ENCODE measurements around the gene GLB1L. TPM values are rescaled to one million over a fixed set of nuclear protein-coding genes. Genes with fewer than 3 reads are reported as not detected.
"Not testable (repeated sequence)": the region's sequence is repeated elsewhere in the genome, so short reads cannot be mapped to it uniquely, and the experiment has no call there.

The GLB1L gene
- total RNA-seq, 1 experiment from 2014 or later: 6.1 TPM

DNA sequence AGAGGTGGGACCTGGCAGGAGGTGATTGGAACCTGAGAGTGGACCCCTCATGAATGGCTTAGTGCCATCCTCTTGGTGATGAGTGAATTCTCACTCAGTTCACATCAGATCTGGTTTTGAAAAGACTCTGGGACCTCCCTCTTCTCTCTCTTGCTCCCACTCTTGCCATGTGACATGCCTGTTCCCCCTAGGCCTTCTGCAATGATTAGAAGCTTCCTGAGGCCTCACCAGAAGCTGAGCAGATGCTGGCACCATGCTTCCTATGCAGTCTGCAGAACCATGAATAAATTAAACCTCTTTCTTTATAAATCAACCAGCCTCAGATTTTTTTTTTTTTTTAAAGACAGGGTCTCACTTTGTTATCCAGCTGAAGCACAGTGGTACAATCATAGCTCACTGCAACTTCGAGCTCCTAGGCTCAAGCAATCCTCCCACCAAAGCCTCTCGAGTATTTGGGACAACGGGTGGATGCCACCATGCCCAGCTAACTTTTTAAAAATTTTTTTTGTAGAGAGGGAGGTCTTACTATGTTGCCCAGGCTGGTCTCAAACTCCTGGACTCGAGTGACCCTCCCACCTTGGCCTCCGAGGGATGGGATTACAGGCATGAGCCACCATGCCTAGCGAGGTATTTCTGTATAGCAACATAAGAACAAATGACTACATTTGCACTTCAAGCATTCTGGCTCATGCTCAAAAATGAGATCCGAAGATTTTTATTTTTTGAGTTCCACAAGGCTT is 40.6 kb downstream of the GLB1L start:
- TF ChIP-seq ZNF671 (CRISPR knock-in tag; IDR thresholded peaks at IDR 0.05) (no peak), NR3C1 (CRISPR knock-in tag; conservative IDR thresholded peaks at IDR 0.05; ENCODE audit: low read depth) (no peak), ZNF512 (CRISPR knock-in tag; IDR thresholded peaks at IDR 0.05; ENCODE audit: borderline replicate concordance) (no peak), RELA (CRISPR knock-in tag; IDR thresholded peaks at IDR 0.05; ENCODE audit: borderline replicate concordance) (no peak), SMAD3 (CRISPR knock-in tag; IDR thresholded peaks at IDR 0.05; ENCODE audit: borderline replicate concordance) (no peak), MAX (CRISPR knock-in tag; IDR thresholded peaks at IDR 0.05) (no peak), IRF2 (CRISPR knock-in tag; IDR thresholded peaks at IDR 0.05; ENCODE audit: borderline replicate concordance, low read depth) (no peak), NFE2L1 (CRISPR knock-in tag; IDR thresholded peaks at IDR 0.05) (no peak), HMGA2 (CRISPR knock-in tag; IDR thresholded peaks at IDR 0.05) (no peak), ELF4 (CRISPR knock-in tag; IDR thresholded peaks at IDR 0.05; ENCODE audit: low read depth) (no peak), NFYB (CRISPR knock-in tag; conservative IDR thresholded peaks at IDR 0.05; ENCODE audit: low read depth) (no peak), RORB (CRISPR knock-in tag; IDR thresholded peaks at IDR 0.05) (no peak), ZMAT4 (CRISPR knock-in tag; IDR thresholded peaks at IDR 0.05) (no peak), PREB (CRISPR knock-in tag; IDR thresholded peaks at IDR 0.05; ENCODE audit: borderline replicate concordance) (no peak), TEAD4 (CRISPR knock-in tag; IDR thresholded peaks at IDR 0.05) (no peak), ZNF232 (CRISPR knock-in tag; IDR thresholded peaks at IDR 0.05) (no peak)
- TF ChIP-seq, protein P1, sequence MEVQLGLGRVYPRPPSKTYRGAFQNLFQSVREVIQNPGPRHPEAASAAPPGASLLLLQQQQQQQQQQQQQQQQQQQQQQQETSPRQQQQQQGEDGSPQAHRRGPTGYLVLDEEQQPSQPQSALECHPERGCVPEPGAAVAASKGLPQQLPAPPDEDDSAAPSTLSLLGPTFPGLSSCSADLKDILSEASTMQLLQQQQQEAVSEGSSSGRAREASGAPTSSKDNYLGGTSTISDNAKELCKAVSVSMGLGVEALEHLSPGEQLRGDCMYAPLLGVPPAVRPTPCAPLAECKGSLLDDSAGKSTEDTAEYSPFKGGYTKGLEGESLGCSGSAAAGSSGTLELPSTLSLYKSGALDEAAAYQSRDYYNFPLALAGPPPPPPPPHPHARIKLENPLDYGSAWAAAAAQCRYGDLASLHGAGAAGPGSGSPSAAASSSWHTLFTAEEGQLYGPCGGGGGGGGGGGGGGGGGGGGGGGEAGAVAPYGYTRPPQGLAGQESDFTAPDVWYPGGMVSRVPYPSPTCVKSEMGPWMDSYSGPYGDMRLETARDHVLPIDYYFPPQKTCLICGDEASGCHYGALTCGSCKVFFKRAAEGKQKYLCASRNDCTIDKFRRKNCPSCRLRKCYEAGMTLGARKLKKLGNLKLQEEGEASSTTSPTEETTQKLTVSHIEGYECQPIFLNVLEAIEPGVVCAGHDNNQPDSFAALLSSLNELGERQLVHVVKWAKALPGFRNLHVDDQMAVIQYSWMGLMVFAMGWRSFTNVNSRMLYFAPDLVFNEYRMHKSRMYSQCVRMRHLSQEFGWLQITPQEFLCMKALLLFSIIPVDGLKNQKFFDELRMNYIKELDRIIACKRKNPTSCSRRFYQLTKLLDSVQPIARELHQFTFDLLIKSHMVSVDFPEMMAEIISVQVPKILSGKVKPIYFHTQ (CRISPR knock-in tag; IDR thresholded peaks at IDR 0.05): no peak
- TF ChIP-seq, protein P2, sequence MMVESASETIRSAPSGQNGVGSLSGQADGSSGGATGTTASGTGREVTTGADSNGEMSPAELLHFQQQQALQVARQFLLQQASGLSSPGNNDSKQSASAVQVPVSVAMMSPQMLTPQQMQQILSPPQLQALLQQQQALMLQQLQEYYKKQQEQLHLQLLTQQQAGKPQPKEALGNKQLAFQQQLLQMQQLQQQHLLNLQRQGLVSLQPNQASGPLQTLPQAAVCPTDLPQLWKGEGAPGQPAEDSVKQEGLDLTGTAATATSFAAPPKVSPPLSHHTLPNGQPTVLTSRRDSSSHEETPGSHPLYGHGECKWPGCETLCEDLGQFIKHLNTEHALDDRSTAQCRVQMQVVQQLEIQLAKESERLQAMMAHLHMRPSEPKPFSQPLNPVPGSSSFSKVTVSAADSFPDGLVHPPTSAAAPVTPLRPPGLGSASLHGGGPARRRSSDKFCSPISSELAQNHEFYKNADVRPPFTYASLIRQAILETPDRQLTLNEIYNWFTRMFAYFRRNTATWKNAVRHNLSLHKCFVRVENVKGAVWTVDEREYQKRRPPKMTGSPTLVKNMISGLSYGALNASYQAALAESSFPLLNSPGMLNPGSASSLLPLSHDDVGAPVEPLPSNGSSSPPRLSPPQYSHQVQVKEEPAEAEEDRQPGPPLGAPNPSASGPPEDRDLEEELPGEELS (CRISPR knock-in tag; IDR thresholded peaks at IDR 0.05): no peak
- TF ChIP-seq, protein P3, sequence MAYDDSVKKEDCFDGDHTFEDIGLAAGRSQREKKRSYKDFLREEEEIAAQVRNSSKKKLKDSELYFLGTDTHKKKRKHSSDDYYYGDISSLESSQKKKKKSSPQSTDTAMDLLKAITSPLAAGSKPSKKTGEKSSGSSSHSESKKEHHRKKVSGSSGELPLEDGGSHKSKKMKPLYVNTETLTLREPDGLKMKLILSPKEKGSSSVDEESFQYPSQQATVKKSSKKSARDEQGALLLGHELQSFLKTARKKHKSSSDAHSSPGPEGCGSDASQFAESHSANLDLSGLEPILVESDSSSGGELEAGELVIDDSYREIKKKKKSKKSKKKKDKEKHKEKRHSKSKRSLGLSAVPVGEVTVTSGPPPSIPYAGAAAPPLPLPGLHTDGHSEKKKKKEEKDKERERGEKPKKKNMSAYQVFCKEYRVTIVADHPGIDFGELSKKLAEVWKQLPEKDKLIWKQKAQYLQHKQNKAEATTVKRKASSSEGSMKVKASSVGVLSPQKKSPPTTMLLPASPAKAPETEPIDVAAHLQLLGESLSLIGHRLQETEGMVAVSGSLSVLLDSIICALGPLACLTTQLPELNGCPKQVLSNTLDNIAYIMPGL (CRISPR knock-in tag; IDR thresholded peaks at IDR 0.05): no peak
- TF ChIP-seq, protein P4, sequence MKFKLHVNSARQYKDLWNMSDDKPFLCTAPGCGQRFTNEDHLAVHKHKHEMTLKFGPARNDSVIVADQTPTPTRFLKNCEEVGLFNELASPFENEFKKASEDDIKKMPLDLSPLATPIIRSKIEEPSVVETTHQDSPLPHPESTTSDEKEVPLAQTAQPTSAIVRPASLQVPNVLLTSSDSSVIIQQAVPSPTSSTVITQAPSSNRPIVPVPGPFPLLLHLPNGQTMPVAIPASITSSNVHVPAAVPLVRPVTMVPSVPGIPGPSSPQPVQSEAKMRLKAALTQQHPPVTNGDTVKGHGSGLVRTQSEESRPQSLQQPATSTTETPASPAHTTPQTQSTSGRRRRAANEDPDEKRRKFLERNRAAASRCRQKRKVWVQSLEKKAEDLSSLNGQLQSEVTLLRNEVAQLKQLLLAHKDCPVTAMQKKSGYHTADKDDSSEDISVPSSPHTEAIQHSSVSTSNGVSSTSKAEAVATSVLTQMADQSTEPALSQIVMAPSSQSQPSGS (CRISPR knock-in tag; IDR thresholded peaks at IDR 0.05; ENCODE audit: borderline replicate concordance, low read depth): no peak
- ChIA-PET POLR2A (interaction anchor here (0.7 kb wide), 1 partner anchor 494 kb away, joined by 3 read pairs; no protein-coding TSS in a partner anchor), CTCF (interaction anchor here (0.7 to 0.8 kb wide), 2 partner anchors 273 to 675 kb away, joined by 3 read pairs; no protein-coding TSS in a partner anchor)
- DNase-seq (ENCODE audit: low spot score): no peak
- H3K27ac Mint-ChIP-seq: no peak overlapping the region
- no peak for ATAC-seq
- peaks cover 6% of the 10 kb centered on the region for H3K4me1 Mint-ChIP-seq
- peaks cover 14% of the 10 kb centered on the region for H3K9me3 Mint-ChIP-seq
- peak overlapping the region; percentile 74; the same call in 1 of the 2 replicates for H3K4me3 Mint-ChIP-seq
- peaks cover 12% of the 10 kb centered on the region for H3K36me3 Mint-ChIP-seq
- H3K27me3 Mint-ChIP-seq (ENCODE audit: low read depth): peaks cover 15% of the 10 kb centered on the region

DNA sequence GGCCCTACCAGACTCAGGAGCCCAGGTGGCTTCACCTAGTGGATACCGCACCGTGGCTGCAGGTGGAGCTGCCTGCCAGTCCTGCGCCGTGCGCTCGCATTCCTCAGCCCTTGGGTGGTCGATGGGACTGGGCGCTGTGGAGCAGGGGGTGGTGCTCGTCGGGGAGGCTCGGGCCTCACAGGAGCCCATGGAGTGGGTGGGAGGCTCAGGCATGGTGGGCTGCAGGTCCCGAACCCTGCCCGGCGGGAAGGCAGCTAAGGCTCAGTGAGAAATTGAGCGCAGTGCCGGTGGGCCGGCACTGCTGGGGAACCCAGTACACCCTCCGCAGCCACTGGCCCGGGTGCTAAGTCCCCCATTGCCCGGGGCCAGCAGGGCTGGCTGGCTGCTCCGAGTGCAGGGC is 43.9 kb downstream of the GLB1L start:
- POLR2A ChIA-PET; H3K4me1 Mint-ChIP-seq; DNase-seq (ENCODE audit: low spot score); H3K4me3 Mint-ChIP-seq; H3K36me3 Mint-ChIP-seq; ATAC-seq; CTCF ChIA-PET; H3K27ac Mint-ChIP-seq: not testable (repeated sequence)
- peaks cover 18% of the 10 kb centered on the region for H3K27me3 Mint-ChIP-seq (ENCODE audit: low read depth)
- H3K9me3 Mint-ChIP-seq: peaks cover 14% of the 10 kb centered on the region

Data from WTC11 (cell line).